Endothelial cell of umbilical vein (primary cell): ENCODE results near the gene STAT1. TPM values are rescaled to one million over a fixed set of nuclear protein-coding genes. Genes with fewer than 3 reads are reported as not detected.

Source experiments
- BruUV-seq: library from RNA; stranded (reverse); fragments of 400-500 nt; replicated peaks from 2 replicates; lab custom pipeline; 2021; lab: Mats Ljungman, UMichigan
- CTCF ChIA-PET: fragments of 300-600, 350-600 bp; sonication (Branson Sonifier 250); formaldehyde crosslinking; loops from one replicate; lab custom pipeline; 2021; ENCODE audit warnings: antibody characterized with exemption, inconsistent platforms; lab: Charles Lee
- POLR2A ChIA-PET: fragments of 300-600, 350-600 bp; sonication (Branson Sonifier 250); formaldehyde crosslinking; loops from one replicate; lab custom pipeline; 2021; ENCODE audit warnings: antibody characterized with exemption, inconsistent platforms; lab: Charles Lee
- DNase-seq: peaks from one replicate; pipeline ENCODE4 v3.0.0-alpha.2; 2011; ENCODE audit warnings: low read depth, low spot score
- FAIRE-seq: peaks from 2 replicates; lab custom pipeline; 2011; peaks lifted over from hg19 to GRCh38; lab: Jason Lieb, UNC
- H2AFZ ChIP-seq: 2 replicates; pipeline ENCODE4 v1.6.0; 2012; ENCODE audit warnings: low read depth, low read length, control low read depth, inconsistent platforms
- H3K27ac ChIP-seq: 2 replicates; pipeline ENCODE4 v1.5.1; 2011; ENCODE audit warnings: low read depth, mild to moderate bottlenecking, control low read depth, low read length, moderate library complexity; ENCODE audit not compliant: insufficient read depth
- H3K27me3 ChIP-seq, 2 experiments: 2 replicates each; pipeline versions ENCODE4 v1.6.0 to v1.6.1; 2011; ENCODE audit warnings: low read length in 2 of 2, mixed read lengths in 1 of 2; ENCODE audit not compliant: control insufficient read depth in 2 of 2, insufficient read depth in 2 of 2
- H3K36me3 ChIP-seq, 2 experiments: 2 replicates in 1 of 2; 3 replicates in 1 of 2; pipeline ENCODE4 v1.5.1; 2011; ENCODE audit warnings: low read length in 2 of 2, mild to moderate bottlenecking in 1 of 2, moderate library complexity in 1 of 2; ENCODE audit not compliant: control insufficient read depth in 2 of 2, insufficient read depth in 2 of 2; ENCODE audit errors: extremely low read depth in 1 of 2
- H3K4me1 ChIP-seq: 3 replicates; pipeline ENCODE4 v1.5.1; 2011; ENCODE audit warnings: mild to moderate bottlenecking, low read length; ENCODE audit not compliant: control insufficient read depth, insufficient read depth; ENCODE audit errors: extremely low read depth
- H3K4me2 ChIP-seq: 2 replicates; pipeline ENCODE4 v1.6.1; 2011; ENCODE audit warnings: low read length, control low read depth, mixed read lengths; ENCODE audit not compliant: insufficient read depth
- H3K4me3 ChIP-seq, 3 experiments: fragments of 200-600 bp in 1 of 3; sonication (generic), shearing (Covaris generic) in 1 of 3; replicated peaks in 1 of 3; 2 replicates each; pipeline ENCODE4 v1.5.1; 2011 to 2016; ENCODE audit warnings: control low read depth in 3 of 3, low read length in 3 of 3, mild to moderate bottlenecking in 2 of 3, inconsistent platforms in 1 of 3, low read depth in 1 of 3, moderate library complexity in 1 of 3; ENCODE audit not compliant: insufficient read depth in 1 of 3
- H3K79me2 ChIP-seq: 2 replicates; pipeline ENCODE4 v1.6.0; 2012; ENCODE audit warnings: low read length, inconsistent platforms; ENCODE audit not compliant: control insufficient read depth, insufficient read depth
- H3K9ac ChIP-seq: replicated peaks from 2 replicates; pipeline ENCODE3; 2011; ENCODE audit warnings: low read length, control low read depth; ENCODE audit not compliant: insufficient read depth; ENCODE audit errors: extremely low read depth
- H3K9me1 ChIP-seq: replicated peaks from 3 replicates; pipeline ENCODE4 v1.6.0; 2011; ENCODE audit warnings: mild to moderate bottlenecking, low read length; ENCODE audit not compliant: control insufficient read depth, insufficient read depth; ENCODE audit errors: extremely low read depth
- H3K9me3 ChIP-seq: replicated peaks from 2 replicates; pipeline ENCODE4 v1.5.1; 2012; ENCODE audit warnings: low read length, inconsistent platforms; ENCODE audit not compliant: control insufficient read depth, insufficient read depth
- H4K20me1 ChIP-seq: replicated peaks from 2 replicates; pipeline ENCODE3; 2011; ENCODE audit warnings: mild to moderate bottlenecking, low read length; ENCODE audit not compliant: control insufficient read depth, insufficient read depth; ENCODE audit errors: extremely low read depth
- CTCF ChIP-seq, 2 donors: IDR thresholded peaks; 1 replicate in 1 of 2; 2 replicates in 1 of 2; pipeline ENCODE4 v1.5.1; 2011; ENCODE audit warnings: low read length in 2 of 2, mild to moderate bottlenecking in 2 of 2, moderate library complexity in 2 of 2, control low read depth in 1 of 2, inconsistent platforms in 1 of 2, low read depth in 1 of 2; ENCODE audit not compliant: insufficient read depth in 1 of 2; ENCODE audit errors: extremely low read depth in 1 of 2
- EZH2 ChIP-seq: IDR thresholded peaks from 2 replicates; pipeline ENCODE4 v1.6.1; 2012; ENCODE audit warnings: borderline replicate concordance, low read depth, mild to moderate bottlenecking, moderate library complexity, low read length, inconsistent platforms; ENCODE audit not compliant: severe bottlenecking
- FOS ChIP-seq: IDR thresholded peaks from 2 replicates; pipeline ENCODE4 v1.6.1; 2011; ENCODE audit warnings: mild to moderate bottlenecking, low read length, moderate library complexity, borderline replicate concordance; ENCODE audit not compliant: insufficient read depth
- GATA2 ChIP-seq: IDR thresholded peaks from 2 replicates; pipeline ENCODE4 v1.7.0; 2011; ENCODE audit warnings: low read depth, mild to moderate bottlenecking, moderate library complexity, mixed read lengths, low read length; ENCODE audit not compliant: insufficient read length, insufficient read depth
- JUN ChIP-seq: IDR thresholded peaks from 2 replicates; pipeline ENCODE4 v1.6.1; 2011; ENCODE audit warnings: borderline replicate concordance, low read depth; ENCODE audit not compliant: insufficient read length, insufficient read depth
- MYC ChIP-seq: IDR thresholded peaks from one replicate; pipeline ENCODE4 v1.6.1; 2011; ENCODE audit warnings: mild to moderate bottlenecking, low read depth, low read length
- POLR2A ChIP-seq: IDR thresholded peaks from 2 replicates; pipeline ENCODE4 v1.6.1; 2012; ENCODE audit warnings: low read depth, mild to moderate bottlenecking, control low read depth, low read length
- POLR2AphosphoS5 ChIP-seq: IDR thresholded peaks from 2 replicates; pipeline ENCODE4 v1.6.1; 2012; ENCODE audit warnings: low read depth, mild to moderate bottlenecking, control low read depth, low read length, moderate library complexity; ENCODE audit not compliant: insufficient read depth
- dilution Hi-C: fragments of 300-500 bp; cut with MboI; formaldehyde crosslinking; loops from one replicate; pipeline ENCODE4 v1.15.0; 2019; ENCODE audit warnings: low sequenced_read_pairs; ENCODE audit not compliant: extremely low pct_ligation_motif_present
- intact Hi-C: fragments of 100-400 bp; cut with micrococcal nuclease; formaldehyde crosslinking; loops from one replicate; pipeline ENCODE4 v1.10.0; 2022
- polyA plus RNA-seq, 4 experiments: library from polyadenylated mRNA; depleted of rRNA in 3 of 4; stranded (reverse) in 3 of 4; unstranded in 1 of 4; fragments of >200 nt; gene quantifications; 2 replicates each; pipeline versions ENCODE4 v1.2.1 to v1.2.3, GENCODE V29; 2011 to 2012; ENCODE audit warnings: missing spikeins in 1 of 4
- total RNA-seq: library from RNA; stranded (reverse); gene quantifications from 2 replicates; pipeline ENCODE4 v1.2.3, GENCODE V29; 2021
- TF ChIP-seq, protein P1 (sequence below): IDR thresholded peaks from 2 replicates; pipeline ENCODE4 v1.6.1; 2011; ENCODE audit not compliant: insufficient read depth, insufficient read length

The STAT1 gene
- total and polyA plus RNA-seq, 2 donors (not counting 3 experiments of a cell fraction or from before 2014, with no cell fraction given), result 64.2 to 67.6 TPM

DNA sequence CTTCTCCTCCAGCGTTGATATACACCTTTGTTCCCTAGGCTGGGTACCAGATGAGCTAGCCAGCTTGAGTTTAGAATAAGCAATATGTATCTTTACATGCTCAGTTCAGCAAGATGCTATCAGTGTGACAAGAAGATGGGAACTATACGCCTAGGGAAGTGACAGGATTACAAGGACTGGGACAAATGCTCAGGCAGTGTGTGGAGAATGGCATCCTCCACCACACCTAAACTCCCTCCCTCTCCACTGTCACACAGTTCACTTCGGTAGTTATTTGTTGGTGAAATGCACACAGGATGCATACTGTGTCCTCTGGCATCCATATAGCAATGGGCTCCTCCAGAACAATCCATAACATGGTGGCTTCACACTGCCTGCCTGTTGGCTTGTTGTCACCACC is 7.7 kb downstream of the STAT1 start:
- dilution Hi-C loops (no loop called here), intact Hi-C loops (no loop called here)
- POLR2A ChIA-PET, result no interaction called here
- H3K9ac ChIP-seq, result no peak overlapping the region
- H4K20me1 ChIP-seq, result no peaks in the 10 kb centered on the region
- H3K9me3 ChIP-seq, result no peaks in the 10 kb centered on the region
- BruUV-seq, result no TSS peak
- H2AFZ ChIP-seq, result no peak overlapping the region
- H3K79me2 ChIP-seq, result peaks cover 5% of the 10 kb centered on the region
- DNase-seq (no peak), FAIRE-seq (no peak)
- CTCF ChIA-PET, result no interaction called here
- H3K4me3 ChIP-seq, result no peak overlapping the region
- peaks cover 28 to 42% of the 10 kb centered on the region in 2 experiments for H3K36me3 ChIP-seq
- no peaks in the 10 kb centered on the region for H3K27me3 ChIP-seq
- no peak overlapping the region for H3K4me2 ChIP-seq
- H3K4me1 ChIP-seq, result no peaks in the 10 kb centered on the region
- H3K27ac ChIP-seq, result no peak overlapping the region
- no peaks in the 10 kb centered on the region for H3K9me1 ChIP-seq
- no peak for TF ChIP-seq CTCF (IDR thresholded peaks at IDR 0.05; ENCODE audit: extremely low read depth in 1 of 2, insufficient read depth in 1 of 2, low read depth in 1 of 2, low read length in 2 of 2)
- no peak for TF ChIP-seq EZH2
- no peak for TF ChIP-seq POLR2A
- no peak for TF ChIP-seq GATA2
- TF ChIP-seq FOS, result no peak
- TF ChIP-seq, protein P1, sequence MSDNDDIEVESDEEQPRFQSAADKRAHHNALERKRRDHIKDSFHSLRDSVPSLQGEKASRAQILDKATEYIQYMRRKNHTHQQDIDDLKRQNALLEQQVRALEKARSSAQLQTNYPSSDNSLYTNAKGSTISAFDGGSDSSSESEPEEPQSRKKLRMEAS, result no peak
- no peak for TF ChIP-seq JUN
- TF ChIP-seq MYC, result no peak
- no peak for TF ChIP-seq POLR2AphosphoS5
